HG02623 (cell line): ENCODE measurements around the gene SLC22A4.

ENCODE experiments used
- ATAC-seq: cut with Tn5 transposase; IDR thresholded peaks from one replicate; pipeline ENCODE4 v1.9.1; 2021; ENCODE audit warnings: moderate library complexity; ENCODE audit not compliant: unreplicated experiment

Gene SLC22A4

DNA sequence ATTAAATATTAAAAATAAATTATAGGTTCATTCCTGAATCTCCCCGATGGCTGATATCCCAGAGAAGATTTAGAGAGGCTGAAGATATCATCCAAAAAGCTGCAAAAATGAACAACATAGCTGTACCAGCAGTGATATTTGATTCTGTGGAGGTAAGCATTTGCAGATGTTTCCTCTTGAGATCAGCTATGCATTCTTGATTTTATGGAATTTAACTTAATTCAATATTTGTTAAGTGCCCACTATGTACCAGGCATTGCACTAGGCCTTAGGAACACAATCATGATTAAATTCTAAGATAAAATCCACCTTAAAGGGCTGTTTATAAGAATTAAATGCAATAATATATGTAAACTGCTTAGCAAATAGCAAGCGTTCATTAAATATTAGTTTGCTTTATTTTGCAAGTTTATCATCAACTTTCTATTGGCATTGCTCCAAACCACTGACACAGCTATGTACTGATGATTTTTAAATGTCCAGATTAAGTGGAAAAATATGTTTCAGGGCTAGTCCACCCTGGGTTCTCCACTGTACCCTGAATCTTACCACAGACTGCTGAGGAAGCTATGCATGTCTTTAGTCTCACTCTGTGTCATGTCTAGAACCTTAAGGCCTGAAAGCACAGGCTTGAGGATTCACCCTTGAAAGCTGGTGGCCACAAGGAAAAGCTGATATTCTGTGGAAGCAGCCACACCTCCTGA is 33.2 kb downstream of the SLC22A4 start:
- no peak for ATAC-seq

- no peak for ATAC-seq
These were observed 40.6 kb downstream of the SLC22A4 start for GRCh38 chr5:132334812-132335211.

GRCh38 chr5:132335402-132335801 is 41.2 kb downstream of the SLC22A4 start:
- no peak for ATAC-seq

GRCh38 chr5:132339502-132339901 is 45.3 kb downstream of the SLC22A4 start:
- no peak for ATAC-seq

- ATAC-seq = no peak
These were observed 48.3 kb downstream of the SLC22A4 start for GRCh38 chr5:132342291-132343180.

DNA sequence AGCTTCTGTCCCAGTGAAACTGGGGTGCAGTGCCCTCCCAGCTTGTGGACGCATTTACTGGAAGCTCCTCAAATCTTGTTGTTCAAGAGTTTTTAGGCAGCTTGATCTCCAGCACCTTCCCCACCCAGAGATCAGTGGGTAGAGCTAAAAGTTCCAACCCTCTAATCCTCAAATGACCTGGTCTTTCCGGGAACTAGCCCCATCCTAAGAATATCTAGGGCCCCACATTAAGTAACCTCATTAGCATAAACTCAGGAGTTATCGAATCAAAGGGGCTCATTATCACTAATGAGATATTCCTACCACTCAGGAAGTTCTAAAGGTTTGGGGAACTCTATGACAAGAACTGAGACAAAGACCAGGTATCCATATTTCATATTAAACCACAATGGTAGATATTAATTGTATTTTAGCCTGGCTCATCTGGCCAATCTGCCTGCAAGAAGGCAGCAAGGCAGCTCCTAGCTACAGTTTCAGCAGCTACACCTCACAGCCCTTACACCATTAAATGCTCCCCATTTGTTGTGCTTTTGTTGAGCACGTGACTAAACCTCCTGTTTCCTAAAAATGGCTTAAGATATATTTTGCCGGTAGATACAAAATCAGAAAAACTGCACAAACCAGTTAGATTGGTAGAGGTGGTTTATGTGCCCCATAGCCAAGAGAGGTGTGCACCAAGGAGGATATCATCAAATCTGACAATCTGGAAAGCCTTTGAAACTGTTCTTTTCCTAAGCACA is 50.8 kb downstream of the SLC22A4 start:
- no peak for ATAC-seq

GRCh38 chr5:132353486-132353995 is 59.3 kb downstream of the SLC22A4 start:
- no peak for ATAC-seq

DNA sequence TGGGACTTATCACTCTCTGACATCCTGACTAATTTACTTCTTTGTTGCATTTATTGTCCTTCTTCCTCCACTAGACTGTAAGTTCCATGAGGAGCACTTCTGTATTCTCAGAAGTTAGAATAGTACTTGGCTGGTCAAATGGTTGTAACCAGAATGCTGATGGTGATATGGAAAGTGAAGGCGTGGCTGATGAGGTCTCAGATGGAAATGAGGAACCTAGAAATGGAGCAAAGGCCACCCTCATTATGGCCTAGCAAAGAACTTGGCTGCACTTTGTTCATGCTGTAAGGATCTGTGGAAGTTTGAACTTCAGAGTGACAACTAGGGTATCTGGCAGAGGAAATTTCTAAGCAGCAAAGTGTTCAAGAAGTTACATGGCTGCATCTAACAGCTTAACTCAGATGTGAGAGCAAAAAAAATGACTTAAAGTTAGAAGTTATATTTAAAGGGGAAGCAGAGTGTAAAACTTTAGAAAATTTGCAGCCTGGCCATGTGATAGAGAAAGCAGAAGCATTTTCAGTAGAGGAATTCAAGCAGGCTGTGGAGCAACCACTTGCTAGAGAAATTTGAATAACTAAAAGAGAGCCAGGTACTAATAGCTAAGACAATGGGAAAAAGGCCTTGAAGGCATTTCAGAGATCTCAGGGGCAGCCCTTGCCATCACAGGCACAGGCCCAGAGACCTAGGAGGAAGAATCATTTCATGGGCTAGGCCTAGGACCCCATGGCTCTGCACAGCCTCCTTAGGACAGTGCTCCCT is 60.4 kb downstream of the SLC22A4 start:
- ATAC-seq = no peak

DNA sequence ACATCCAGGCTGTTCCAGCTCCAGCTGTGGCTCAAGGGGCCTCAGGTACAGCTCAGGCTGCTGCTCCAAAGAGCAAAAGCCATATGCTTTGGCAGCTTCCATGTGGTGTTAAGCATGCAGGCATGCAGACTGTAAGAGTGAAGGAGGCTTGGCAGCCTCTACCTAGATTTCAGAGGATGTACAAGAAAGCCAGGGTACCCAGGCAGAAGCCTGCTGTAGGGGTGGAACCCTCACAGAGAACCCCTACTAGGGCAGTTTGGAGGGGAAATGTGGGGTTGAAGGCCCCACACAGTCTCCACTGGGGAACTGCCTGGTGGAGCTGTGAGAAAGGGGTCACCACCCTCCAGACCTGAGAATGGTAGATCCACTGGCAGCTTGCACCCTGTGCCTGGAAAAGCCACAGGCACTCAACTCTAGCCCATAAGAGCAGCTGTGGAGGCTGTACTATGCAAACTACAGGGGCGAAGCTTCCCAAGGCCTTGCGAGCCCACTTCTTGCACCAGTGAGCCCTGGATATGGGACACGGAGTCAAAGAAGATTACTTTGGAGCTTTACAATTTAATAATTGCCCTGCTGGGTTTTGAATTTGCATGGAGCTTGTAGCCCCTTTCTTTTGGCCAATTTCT is 61.1 kb downstream of the SLC22A4 start:
- ATAC-seq = no peak

DNA sequence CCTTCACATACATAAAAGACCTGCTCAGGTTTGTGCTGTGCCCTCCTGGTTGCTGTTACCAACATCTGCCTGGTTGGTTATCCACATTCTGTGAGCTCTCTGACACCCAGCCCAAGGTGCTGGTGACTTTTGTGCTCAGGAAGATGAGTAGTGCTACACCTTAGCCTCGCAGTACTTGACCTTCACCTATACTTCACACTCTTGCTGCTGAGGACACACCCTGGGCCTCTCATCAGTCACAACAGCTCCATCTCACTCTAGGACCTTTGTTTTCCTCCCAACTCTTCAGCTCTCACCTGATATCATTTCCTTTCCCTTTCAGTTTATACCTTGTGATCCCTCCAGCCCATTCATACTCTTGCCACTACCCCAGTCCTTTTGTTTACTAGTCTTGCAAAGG is 64.6 kb downstream of the SLC22A4 start:
- ATAC-seq = no peak

GRCh38 chr5:132362086-132362485 is 67.9 kb downstream of the SLC22A4 start:
- ATAC-seq = no peak

- no peak for ATAC-seq
These were observed 69.4 kb downstream of the SLC22A4 start for GRCh38 chr5:132363431-132364112.

- no peak for ATAC-seq
These were observed 70.1 kb downstream of the SLC22A4 start for GRCh38 chr5:132364319-132364718.

DNA sequence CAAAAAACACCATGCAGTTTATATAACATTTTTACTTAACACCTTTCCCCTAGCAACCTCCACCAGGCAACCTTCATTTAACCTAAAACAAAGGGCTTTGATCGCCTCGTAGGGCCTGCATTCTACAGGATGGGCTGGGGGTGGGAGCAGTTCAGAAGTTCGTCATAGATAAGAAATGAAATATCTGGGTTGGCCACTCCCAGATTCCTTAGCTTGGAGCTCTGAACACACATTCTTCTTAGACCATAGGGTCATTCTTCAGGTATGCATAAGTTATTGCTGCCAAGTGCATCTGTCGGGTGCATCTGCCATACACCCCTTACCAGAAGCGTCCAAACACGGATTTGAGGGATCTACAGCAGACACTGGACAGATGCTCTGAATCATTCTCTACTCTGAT is 71.0 kb downstream of the SLC22A4 start:
- no peak for ATAC-seq

- ATAC-seq = no peak
These were observed 74.0 kb downstream of the SLC22A4 start for GRCh38 chr5:132368186-132368585.

DNA sequence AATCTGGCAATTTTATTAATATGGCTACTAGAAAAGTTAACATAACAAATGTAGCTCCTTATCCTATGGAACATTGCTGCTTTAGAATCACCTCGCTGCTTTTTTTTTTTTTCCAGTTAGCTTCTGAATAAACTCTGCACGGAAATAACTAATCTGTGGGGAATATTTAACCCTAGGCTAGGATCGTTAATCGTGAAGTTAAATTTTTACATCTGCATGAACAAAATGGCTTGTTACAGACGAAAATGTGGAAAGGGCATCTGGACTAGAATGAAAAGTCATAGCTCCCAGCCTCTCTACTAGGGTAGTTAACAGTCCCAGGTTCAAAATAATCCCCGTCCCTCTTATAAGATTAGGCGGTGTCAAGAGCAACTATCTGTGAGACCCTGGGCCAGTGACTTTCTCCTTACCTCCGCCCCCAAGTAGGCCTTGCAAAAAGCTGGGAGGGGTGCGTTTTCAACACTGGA is 74.8 kb downstream of the SLC22A4 start:
- ATAC-seq = peak; percentile 22

GRCh38 chr5:132369474-132370180 is 75.4 kb downstream of the SLC22A4 start, which contains the start of gene SLC22A5:
TSS of gene SLC22A5 (plus strand) at chr5:132369710. CDS start at chr5:132369973, 263 bp downstream.
- peak; percentile 85 for ATAC-seq

DNA sequence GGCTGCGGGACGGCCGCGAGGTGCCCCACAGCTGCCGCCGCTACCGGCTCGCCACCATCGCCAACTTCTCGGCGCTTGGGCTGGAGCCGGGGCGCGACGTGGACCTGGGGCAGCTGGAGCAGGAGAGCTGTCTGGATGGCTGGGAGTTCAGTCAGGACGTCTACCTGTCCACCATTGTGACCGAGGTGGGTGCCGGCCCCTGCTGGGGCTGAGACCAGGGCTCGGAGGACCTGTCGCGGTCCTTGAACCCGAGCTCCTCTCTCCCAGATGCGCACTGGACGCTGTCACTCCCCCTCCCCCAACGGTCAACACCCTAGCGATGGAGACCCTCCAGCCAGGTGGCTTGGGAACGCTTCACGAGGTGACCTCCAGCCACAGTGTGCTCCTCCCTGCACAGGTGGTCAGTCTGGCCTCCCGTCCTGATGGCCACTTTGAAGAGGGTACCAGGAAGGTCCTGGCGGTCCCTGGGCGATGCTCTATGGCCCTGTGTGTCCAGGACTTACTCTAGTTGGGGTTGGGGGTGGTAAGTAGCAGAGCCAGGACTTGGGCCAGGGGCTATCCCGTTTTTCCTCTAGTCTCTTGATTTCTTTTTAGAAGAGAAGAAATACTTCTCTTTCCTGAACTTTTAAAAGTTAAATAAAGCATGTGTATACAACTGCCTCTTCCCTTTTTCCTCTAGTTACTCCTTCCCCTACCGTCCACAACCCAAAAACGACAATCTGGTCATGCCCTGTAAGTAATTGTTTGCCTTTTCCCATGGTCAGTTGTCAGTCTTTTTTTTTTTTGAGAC is 76.2 kb downstream of the SLC22A4 start:
- ATAC-seq = no peak
